NCI-H2107 treated with DMSO at 0.1 percent for 48 hours (cell line): Measurements from ENCODE around the gene DCAF6.

Experiments
- DNase-seq: peaks from one replicate; lab custom pipeline; 2025; ENCODE audit not compliant: unreplicated experiment; lab: John Stamatoyannopoulos, UW

DCAF6 gene

DNA sequence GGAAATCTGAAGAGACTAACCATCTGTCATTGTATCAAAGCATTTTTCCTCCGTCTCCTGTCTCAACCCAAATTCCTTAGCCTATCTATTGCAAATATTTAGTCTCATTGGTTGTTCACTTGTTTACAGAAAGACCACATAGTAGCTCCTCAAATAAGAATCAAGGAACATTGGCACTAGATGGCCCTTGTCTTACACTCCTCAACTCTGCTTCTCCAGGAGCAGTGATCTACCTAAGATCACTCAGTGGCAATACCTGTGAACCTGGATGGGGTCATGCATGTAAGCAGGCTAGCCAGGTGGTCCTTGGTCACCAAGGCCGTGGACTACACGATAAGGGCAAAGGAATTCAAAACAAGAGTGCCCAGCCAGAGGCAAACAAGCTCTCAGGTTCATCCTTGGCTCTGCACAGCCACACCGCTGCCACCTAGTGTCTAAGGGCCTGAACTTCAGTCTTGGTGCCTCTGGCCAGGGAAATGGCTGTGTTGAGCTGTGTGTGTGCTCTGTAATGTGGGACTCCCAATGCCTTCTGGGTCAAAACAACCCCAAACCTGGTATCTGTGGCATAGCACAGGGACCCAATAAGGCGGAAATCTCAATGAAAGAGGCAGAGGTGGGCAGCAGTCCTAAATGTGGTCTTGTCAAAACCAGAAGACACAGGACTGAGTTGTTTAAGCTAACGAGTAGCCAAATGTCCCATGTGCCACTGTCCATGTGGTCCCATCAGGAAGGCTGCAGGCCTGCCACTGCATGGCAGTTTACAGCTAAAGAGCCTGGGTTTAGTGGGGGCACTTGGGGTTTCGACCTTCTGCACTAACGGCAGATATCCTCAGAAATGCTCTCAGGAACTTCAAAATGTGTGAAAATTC is 145.8 kb downstream of the DCAF6 start:
- peak; percentile 78 for DNase-seq

DNA sequence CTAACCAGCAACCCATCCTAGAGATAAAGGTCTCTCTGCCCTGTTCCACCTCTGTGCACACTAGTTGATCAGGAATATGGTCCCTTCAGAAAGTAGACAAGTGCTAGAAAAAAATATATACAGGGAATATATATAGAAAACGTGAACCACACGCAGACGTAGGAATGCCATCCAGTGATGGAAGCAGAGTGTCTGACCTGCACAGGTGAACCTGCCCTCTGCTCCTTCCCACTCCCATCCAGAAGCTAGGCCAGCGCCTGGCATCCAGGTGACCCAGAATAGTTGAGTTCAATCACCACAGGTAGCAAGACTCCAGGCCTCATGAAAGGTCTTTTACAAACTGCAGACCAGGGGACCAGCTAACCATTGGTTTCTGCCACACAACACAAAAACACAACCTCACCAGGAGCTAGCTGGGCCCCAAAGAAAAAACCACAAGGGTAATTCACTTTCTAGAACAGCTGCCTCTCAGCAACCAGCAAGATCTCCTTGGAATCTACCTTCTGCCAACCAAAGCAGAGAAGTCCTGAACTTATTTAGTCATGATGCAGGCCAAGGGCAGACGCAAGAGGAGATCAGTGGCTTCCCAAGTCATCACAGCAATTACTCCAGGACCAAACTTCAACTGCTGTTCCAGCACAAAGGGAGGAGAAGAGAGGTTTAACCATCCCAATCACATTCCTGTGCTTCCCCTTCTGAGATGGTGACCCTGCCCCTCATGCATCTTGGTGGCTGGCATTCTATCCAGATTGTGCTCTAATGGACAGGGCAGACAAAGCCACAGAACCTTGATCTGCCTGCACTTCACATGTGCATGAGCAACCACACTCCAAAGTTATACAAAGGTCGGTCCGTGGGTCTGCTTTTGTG is 147.2 kb downstream of the DCAF6 start:
- no peak for DNase-seq

DNA sequence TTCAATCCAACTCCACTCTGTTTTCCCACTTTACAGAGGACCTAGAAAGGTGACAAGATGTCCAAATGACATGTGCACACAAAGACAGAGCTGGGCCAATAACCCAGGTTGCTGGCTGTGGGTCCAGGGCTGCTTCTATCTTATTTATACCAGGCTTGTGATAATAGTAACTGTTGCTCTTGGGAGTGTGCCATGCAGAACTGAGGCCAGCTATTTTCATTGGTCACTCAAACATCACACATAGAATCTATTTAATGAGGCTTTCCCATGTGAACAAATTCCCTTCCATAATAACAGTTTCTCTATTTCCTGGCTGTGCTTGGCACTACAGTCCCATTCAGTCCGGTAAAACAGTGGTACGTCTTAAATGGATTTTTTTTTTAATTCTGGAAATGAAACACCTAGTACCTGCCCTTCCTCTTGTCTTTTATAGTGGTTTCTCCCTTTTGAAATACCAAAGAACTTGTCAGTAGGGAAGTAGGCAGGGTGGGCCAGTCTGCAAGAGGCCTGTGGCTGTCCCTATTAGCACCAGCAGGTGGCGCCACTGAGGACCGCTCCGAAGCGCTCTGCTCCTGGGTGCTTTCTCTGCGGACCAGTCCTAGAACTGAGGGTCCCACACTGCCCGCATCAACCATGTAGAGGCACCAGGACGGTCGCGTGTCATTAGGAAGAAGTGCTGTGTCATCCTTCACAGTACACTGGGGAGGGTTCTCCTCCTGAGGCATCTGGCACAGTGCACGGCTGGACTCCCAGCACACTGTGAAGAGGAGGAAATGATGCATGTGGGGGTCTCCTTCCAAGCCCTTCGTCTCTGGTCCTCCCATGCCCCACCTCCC is 148.1 kb downstream of the DCAF6 start:
- DNase-seq: no peak

DNA sequence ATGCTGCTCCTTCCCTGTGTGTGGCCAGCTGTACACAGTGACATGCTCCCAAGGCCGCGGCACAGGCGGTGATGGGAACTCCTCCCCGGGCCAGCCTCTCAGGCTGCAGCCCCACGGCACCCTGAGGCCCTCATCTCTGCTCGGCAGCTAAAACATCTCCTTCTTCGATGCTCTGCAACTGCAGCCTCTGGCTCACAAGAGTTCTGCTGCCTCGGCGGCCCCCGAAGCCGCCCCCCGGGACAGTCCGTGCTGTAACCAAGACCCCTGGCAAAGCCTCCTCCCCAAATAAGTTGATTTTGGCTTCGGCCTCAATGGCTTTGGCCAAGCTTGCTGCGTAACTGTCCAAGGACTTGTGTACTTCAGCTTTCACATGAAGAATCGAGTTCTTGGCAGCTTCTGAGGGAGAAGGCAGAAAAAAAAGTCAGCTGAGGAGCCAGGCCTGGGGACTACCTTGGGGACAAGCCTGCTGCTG is 149.0 kb downstream of the DCAF6 start:
- DNase-seq: no peak

DNA sequence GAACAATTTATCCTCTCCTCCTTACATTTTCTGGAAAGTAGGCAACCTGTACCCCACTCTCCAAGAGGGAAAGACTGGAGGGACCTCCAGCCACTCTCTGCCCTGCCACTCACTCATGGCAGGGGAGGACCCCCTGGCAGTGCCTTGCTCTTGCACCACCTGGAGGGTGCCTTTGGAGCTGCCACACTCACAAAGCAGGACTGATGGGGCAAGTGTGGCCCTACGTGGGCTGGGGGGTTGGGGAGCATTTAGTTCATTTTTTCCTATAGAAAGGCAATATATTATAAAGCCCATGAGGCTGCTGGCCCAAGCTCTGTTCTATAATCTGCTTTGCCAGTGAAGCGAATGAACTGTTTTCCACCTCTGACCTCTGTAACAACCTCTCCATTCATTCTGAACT is 150.0 kb downstream of the DCAF6 start:
- DNase-seq: no peak

DNA sequence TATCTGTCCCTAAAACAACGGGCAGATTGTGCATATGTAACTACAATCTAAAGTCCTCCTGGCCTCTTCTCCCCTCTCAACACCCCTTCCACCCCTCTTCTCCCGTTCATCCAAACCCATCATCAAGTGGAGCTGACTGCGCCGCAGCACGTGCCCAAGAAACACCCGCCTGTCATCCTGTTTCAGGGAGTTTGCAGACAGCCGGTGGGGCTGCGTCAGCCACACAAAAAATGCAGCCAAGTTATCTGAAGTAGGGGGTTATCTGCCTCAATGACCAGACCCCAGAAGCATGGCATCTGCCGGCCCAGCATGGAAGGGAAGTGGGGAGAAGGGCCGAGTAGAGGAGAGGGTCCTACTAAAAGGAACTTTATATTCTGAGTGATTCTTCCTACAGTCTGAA is 151.2 kb downstream of the DCAF6 start:
- no peak for DNase-seq

DNA sequence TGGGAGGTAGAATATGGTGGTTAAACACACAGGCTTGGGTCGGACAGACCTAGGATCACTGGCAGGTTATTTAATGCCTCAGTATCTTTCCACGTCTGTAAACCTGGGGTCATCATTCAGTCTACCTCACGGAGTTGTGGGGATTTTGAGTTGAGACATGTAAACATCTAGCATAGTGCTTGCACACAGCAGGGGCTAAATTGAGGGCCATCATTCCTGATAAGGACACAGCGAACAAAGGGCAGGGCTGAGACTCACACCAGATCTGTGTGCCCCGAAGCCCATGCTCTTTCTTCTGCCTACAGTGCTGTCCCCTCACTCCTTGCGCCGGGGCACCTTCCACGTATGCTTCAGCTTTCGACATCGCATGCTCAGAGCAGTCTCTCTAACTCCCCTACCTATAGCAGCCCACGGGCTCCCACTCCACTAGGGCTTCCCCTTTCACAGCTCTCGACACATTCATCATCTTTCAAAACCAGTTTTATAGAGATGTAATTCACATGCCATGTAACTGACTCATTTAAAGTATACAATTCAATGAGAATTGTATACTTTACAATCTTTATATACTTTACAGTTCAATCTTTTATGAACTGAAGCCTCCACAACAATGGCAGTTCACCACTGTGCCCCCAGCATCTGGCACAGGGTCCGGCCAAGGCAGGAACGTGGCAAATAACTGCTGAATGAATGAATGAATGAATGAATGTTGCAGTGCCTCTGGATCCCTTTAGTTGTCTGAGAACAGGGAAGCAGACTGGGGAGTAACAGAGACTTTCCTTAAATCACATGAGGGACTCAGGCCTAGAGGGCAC is 152.2 kb downstream of the DCAF6 start:
- DNase-seq: no peak

DNA sequence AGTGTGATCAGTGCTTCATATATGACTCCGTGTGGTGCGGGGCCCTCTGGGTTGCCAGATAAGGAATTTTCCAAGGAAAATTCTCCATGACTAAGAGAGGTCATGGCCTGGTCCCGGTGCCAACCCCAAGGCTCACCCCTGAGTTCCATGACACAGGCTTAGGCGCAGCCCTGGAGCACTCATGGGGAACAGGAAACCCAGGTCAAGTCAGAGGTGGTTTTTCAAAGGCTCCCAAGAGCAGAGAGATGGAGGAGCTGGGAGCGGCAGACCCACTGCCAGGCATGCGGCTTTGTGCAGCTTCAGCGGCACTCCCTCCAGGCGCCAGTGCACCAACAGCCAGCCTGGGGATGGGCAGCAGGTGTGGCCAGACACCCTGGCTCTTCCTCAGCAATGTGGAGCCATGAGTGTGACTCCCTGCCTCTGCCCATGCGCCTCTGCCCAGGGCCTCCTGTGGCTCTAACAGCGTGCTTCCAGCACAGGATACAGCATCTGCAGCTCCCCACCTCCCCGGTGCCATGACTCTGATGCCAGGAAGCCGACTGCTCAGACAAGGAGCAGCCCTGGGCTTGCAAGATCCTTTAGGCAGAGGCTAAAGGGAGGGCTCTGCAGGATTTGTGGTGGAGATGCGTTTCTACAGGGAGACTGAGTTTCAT is 153.0 kb downstream of the DCAF6 start:
- no peak for DNase-seq

DNA sequence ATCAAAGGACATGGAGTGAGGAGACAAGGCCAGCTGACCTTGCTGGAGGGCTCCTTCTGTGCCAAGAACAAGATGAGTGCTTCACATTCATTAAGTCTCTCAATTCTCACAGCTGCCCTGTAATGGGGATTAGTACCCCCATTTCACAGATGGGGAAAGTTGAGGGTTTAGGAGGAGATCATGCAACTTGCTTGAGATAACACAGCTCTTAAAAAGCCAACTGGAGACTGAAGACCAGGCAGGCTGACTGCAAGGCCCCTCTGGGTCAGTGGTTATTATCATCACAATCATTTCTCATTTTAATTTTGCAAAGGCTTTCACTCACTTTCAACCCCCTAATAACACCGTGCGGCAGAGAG is 153.5 kb downstream of the DCAF6 start:
- no peak for DNase-seq

DNA sequence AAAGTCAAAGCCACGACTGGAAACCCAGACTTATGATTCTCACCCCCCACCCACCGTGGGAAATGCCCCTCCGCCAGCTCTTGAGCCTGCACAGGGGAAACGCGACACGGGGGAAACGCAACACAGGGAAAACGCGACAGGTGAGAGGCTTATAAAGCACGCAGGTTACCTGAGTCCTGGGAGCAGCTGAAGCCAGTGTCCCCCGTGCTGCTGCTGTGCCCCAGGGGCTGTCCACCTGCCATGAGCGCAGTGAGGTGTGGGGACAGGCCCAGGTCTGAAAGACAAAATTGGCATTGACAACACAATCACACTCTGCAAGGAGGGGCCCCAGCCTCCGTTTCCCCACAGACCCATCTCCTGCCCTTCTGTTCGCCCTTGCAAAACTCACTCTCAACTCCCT is 153.9 kb downstream of the DCAF6 start:
- DNase-seq: no peak

DNA sequence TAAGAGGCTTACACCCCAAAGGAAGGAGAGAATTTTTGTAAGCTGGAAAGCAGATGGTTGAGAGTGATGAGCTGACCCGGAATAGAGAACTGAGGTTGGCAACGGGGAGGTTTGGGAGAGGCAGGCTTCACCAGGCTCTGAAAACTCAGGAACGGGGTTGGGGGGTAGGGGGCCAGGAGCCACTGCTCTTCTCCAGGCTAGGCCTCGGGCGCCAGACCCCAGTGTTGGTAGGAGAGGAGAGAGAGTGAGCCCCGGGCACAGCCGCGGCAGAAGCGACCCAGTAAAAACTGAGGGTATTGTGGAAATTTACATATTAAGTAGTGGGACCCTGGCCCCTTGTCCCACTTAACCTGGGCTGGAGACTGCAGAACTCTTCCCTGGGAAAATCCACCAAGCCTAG is 154.6 kb downstream of the DCAF6 start:
- DNase-seq: no peak

DNA sequence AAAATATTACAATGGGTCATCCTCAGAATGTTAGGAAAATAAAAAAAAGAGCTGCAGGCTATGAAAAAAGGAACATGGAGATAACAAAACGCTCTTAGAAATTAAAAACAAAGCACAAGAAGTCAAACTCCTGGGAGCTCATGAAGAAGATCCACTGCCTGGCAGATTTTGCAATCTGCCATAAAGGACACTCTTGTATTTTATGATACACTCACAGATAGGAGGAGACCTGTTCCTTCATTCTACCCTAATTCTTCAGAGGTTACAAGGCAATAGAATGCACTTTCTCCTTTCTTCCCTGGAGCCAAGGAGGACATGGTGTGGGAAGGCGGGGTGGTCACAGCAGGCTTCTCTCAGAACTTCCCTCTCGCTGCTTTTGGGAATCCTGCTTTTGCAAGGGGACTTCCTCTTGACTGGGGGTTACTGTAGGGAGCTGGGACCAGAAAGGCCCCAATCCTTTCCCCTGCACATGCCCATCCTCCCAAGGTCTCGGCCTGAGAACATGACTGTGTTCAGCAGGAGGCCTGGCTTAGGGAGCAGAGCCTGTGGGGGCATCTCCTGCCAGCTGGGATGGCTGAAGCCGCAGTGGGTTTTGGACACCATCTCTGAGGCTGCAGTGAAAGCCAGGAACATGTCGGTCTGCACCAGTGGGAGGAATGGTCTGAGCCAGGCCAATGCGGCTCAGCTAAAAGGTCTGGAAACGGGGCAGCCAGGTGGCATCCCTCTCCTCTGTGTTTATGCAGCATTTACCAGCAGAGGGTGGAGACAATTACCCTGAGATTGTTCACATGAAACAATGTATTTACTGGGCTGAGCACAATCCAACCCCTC is 155.5 kb downstream of the DCAF6 start:
- DNase-seq: no peak

DNA sequence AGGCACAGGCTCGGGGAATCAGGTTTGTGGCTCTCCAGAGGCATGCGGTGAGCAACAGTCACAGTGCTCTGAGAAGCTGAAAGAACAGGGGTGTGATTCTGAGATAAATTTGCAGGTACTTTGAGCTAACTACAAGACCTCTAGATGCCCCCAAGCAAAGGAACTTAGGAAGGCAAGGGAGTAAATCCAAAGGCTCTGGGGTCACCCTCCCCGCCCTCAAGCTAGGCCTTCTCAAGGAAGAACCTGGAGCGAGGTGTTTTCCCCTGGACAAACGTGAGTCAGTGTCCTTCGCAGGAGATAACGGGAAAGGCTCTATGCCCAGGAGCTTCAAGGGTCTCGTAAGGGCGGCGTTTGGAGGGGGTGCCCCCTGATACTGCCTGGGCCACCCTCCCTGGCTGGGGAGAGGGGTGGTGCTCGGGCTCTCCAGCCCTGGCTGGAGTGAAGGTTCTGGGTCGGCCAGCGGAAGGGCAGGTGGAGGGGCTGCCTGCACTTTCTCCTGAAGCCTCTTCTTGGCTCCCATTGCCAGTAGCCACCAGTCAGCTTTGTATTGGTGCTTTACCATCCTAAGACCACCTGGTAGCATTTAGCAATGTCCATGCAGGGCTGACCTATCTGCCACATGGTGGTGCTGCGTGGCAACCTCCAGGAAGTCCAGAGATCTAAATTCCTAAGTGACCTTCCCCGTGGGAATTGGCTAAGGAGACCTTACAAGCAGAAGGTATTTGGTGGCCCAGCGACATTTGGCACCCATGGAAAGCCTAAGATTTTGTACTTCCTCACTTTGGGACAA is 156.3 kb downstream of the DCAF6 start:
- DNase-seq: no peak

DNA sequence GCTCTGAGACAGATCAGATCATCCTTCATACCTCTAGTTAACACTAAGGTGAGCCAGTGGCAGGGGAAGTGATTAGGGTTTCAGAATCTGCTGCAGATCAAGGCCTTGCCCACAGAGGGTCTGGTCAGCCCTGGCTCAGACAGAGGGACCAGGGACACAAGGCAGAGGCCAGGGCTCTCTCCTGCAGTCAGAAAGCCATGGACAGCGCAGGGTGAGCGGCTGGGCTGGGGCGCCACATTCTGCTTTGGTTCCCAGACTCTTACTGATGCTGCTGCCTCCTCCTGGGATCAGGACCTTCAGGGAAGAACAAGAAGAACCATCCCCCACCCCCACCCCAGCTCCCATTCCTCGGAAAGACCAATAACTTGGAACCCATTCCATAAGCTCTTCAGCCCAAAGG is 157.1 kb downstream of the DCAF6 start:
- DNase-seq: no peak

DNA sequence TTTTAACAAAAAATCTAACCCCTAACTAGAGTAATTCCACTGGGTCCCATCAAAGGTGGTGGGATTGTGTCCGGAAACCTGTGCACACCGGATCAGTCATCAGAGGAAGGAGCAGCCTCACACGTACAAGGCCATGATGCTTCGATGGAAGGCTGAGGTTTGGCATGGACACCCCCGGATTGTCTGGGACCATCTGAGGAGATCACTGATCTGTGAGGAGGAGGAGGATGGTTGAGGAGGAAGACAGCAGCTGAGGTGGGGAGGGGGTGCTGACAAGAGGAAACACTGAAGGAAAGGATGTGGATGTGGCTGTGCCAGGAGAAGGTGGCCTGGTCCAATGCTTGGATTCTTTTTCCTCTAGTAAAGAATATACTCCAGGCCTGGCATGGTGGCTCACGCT is 159.0 kb downstream of the DCAF6 start:
- DNase-seq: no peak

DNA sequence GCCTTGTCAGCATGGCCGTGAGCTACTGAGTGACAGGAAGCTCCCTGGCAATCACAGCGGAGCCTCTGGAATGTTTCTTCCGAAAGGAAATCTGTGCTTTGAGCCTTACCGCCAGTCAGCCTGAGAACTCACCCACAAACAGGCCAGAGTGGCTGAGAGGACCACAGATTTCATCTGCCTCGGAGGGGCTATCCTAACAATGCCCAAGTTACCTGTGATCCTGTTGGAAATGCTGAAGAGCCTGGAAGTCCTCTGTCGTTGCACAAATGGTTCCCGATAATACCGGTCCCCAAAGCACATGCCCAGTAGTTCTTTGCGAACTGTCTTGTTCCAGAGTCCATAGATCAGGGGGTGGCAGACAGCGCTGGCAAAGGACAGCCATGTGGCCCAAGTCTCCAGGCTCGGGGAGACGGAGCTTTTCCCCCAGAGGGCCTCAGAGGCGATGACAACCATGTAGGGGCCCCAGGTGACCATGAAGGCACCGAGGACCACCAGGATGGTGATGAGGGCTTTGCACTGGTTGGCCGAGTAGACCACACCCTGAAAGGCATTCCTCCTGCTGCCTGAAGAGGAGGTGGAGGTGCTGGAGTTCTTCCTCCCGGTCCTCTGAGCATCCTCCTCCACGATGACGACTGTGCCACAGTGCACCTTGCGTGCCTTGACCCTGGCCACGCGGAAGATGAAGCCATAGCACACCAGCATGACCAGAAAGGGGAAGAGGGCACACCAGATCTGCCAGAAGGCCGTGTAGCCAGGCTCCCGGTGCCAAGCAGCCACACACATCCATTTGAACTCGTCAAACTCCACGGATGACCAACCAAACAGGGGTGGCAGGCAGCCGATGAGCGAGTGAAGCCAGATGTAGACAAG is 160.0 kb downstream of the DCAF6 start:
- DNase-seq: no peak

DNA sequence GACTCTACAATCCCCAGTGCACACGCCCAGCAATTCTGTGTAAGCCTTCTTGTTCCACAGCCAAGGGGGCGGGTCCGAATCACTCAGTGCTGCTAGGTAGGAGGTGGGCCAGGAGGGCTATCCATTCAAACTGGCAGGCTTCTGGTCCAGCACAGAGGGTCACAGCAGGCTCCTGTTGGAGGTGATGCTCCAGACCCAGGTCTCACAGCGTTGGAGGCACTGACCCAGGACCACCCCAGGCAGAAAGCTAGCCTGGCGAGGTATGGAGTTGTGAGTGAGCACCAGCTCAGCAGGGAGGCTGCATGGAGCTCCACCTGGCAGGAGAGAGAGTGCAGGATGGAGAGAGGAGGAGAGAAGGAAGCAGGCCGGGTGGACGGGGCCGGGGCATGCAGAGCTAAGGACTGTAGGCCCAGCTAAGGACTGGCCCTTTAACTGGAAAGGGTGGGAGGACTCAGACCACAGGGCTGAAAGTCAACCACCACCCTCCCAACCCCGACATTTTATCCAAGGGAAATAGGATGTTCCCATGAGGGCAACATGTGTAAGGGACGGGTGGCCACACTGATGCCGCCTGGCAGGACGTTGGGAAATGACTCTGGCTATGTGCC is 161.5 kb downstream of the DCAF6 start:
- DNase-seq: no peak
